ENCODE results near the gene SPDEF.
A peak's percentile ranks its signal among the peaks of the same experiment; 100 is the strongest.

SPDEF gene

DNA sequence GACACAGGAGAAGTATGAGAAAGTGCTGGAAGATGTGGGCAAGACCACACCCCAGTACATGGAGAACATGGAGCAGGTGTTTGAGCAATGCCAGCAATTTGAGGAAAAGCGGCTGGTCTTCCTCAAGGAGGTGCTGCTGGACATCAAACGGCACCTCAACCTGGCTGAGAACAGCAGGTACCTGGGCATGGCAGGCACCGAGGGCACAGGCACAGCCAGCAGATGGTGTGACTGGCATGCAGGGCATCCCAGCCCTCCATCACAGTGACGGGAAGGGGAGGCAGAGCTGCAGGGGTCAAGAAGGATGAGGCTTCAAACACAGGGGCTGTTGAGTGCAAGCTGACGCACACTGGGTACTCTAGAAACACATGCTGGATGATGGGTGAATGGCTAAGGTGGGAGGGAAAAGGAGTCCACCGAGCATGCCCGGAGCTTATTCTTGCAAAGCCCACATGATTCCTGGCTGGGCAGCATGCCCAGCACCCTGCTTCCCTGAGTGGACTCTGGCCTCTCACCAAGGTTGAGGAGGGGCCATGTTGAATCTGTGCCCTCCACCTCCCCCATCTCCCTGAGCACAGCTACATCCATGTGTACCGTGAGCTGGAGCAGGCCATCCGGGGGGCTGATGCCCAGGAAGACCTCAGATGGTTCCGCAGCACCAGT is 26.3 kb downstream of the SPDEF start:
- TF ChIP-seq, protein P1, sequence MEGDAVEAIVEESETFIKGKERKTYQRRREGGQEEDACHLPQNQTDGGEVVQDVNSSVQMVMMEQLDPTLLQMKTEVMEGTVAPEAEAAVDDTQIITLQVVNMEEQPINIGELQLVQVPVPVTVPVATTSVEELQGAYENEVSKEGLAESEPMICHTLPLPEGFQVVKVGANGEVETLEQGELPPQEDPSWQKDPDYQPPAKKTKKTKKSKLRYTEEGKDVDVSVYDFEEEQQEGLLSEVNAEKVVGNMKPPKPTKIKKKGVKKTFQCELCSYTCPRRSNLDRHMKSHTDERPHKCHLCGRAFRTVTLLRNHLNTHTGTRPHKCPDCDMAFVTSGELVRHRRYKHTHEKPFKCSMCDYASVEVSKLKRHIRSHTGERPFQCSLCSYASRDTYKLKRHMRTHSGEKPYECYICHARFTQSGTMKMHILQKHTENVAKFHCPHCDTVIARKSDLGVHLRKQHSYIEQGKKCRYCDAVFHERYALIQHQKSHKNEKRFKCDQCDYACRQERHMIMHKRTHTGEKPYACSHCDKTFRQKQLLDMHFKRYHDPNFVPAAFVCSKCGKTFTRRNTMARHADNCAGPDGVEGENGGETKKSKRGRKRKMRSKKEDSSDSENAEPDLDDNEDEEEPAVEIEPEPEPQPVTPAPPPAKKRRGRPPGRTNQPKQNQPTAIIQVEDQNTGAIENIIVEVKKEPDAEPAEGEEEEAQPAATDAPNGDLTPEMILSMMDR (conservative IDR thresholded peaks at IDR 0.05) = peak; percentile 77
- peak overlapping the region; percentile 100 for H3K27ac ChIP-seq

GRCh38 chr6:34528996-34529664 is 27.0 kb downstream of the SPDEF start:
- TF ChIP-seq, protein P1 (conservative IDR thresholded peaks at IDR 0.05) = no peak
- peak overlapping the region; percentile 100 for H3K27ac ChIP-seq

GRCh38 chr6:34527751-34528670 is 28.1 kb downstream of the SPDEF start:
- TF ChIP-seq, protein P1 (conservative IDR thresholded peaks at IDR 0.05) = no peak
- H3K27ac ChIP-seq = peak overlapping the region; percentile 100

GRCh38 chr6:34526992-34527728 is 29.0 kb downstream of the SPDEF start:
- TF ChIP-seq, protein P1 (conservative IDR thresholded peaks at IDR 0.05) = peak; percentile 95
- H3K27ac ChIP-seq = peak overlapping the region; percentile 100

GRCh38 chr6:34526241-34526972 is 29.7 kb downstream of the SPDEF start:
- TF ChIP-seq, protein P1 (conservative IDR thresholded peaks at IDR 0.05) = no peak
- peak overlapping the region; percentile 100 for H3K27ac ChIP-seq

DNA sequence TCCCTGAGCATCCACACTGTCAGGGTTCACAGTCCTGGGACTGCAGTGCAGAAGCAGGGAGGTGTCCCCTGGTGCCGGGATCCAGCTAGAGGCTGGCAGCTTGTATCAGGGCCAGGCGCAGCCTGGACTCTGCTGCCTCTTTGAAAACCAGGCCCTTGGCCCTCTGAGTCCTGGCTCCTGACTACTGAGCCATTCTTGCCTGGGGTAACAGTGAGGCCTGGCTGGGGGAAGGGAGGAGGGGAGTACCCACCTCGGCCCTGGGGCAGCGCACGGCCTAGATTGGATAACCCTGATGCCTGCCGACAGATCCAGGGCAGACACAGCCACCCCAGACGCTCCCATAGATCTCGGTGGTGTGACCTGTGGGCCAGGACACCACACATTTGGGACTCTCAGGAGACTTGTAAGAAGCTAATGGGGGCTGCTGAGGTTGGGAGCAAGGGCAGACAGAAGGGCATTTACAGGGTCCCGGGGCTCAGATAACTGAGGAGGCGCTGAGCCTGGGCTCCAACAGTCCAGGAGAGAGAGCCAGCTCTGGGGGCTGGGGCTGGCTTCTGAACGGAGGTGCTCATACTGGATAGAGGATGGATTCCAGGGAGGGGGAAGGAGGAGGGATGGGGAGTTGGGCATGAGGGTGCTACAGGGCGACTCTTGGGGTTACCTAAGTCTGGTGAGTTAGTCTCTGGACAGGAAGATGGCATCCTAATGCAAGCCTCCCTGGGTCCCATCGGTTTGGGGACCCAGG is 30.5 kb downstream of the SPDEF start:
- TF ChIP-seq, protein P1 (conservative IDR thresholded peaks at IDR 0.05) = no peak
- peak overlapping the region; percentile 100 for H3K27ac ChIP-seq

Data from VCaP (cell line).